ENCODE data around the gene IFNG-AS1. TPM values are rescaled to one million over a fixed set of nuclear protein-coding genes. Genes with fewer than 3 reads are reported as not detected.

The IFNG-AS1 gene
- total RNA-seq, 1 experiment from 2014 or later: not detected

DNA sequence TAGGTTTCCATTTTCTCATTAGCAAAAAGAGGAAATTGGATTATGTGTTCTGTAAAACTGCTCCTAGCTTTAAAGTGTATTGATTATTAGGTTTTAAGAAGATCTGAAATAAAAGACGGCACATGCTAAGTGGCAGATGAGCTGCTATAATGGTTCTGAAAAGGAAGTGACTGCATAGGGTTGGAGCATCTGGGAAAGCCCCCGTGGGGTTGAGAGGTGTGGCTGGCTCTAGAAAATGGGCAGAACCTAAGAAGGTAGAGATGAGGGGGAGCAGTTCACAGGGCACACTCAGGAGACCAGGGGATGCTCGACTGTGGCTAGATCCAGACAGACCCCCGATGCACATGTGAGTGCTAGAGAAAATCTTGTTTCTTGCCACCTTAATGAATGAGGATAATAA lies 1.9 kb downstream of the IFNG-AS1 start:
- no peaks in the 10 kb centered on the region for H3K9me3 ChIP-seq (ENCODE audit: control insufficient read depth in 1 of 2, insufficient read depth in 1 of 2, low read depth in 1 of 2, low read length in 2 of 2)
- no peaks in the 10 kb centered on the region for H3K79me2 ChIP-seq (ENCODE audit: insufficient read depth, low read length)
- no peak overlapping the region for H2AFZ ChIP-seq (ENCODE audit: low read depth, low read length, poor library complexity, severe bottlenecking)
- intact Hi-C loops (cut with micrococcal nuclease): no loop called here
- ChIA-PET RAD21 (ENCODE audit: low non-redundant PET in 1 of 2, low total read pairs in 2 of 2, uncharacterized antibody in 2 of 2, unreplicated experiment in 2 of 2) (no interaction called here), CTCF (no interaction called here), POLR2A (no interaction called here)
- no peak overlapping the region for H3K4me2 ChIP-seq (ENCODE audit: low read length)
- H4K20me1 ChIP-seq (ENCODE audit: insufficient read depth): no peaks in the 10 kb centered on the region
- H3K4me1 ChIP-seq (ENCODE audit: control insufficient read depth in 1 of 2, insufficient read depth in 2 of 2, low read length in 2 of 2): no peaks in the 10 kb centered on the region
- no peak overlapping the region for H3K27ac ChIP-seq (ENCODE audit: low read depth, low read length)
- no peaks in the 10 kb centered on the region for H3K27me3 ChIP-seq (ENCODE audit: insufficient read depth, low read length)
- no peak for ATAC-seq
- H3K9me2 ChIP-seq (ENCODE audit: insufficient read depth): no peaks in the 10 kb centered on the region
- no peaks in the 10 kb centered on the region for H3K36me3 ChIP-seq (ENCODE audit: control insufficient read depth in 1 of 2, insufficient read depth in 2 of 2, low read length in 2 of 2)
- TF ChIP-seq POLR2A (IDR thresholded peaks at IDR 0.05; ENCODE audit: borderline replicate concordance, extremely low read depth, insufficient read depth, insufficient read length): no peak
- no peak for TF ChIP-seq ELF1 (IDR thresholded peaks at IDR 0.05; ENCODE audit: borderline replicate concordance, low read depth)
- TF ChIP-seq ZFX (IDR thresholded peaks at IDR 0.05): no peak
- no peak for TF ChIP-seq RAD21 (IDR thresholded peaks at IDR 0.05; ENCODE audit: low read depth)
- TF ChIP-seq POLR2AphosphoS5 (IDR thresholded peaks at IDR 0.05; ENCODE audit: low read depth, low read length): no peak
- TF ChIP-seq SIN3A (IDR thresholded peaks at IDR 0.05; ENCODE audit: low read depth): no peak
- no peak for TF ChIP-seq EGR1 (IDR thresholded peaks at IDR 0.05; ENCODE audit: low read depth)
- no peak for TF ChIP-seq SP1 (IDR thresholded peaks at IDR 0.05; ENCODE audit: low read depth)
- no peak for TF ChIP-seq ZNF274 (IDR thresholded peaks at IDR 0.05; ENCODE audit: low read depth, low read length)
- TF ChIP-seq TCF7L2 (IDR thresholded peaks at IDR 0.05; ENCODE audit: borderline replicate concordance, extremely low read depth, insufficient read depth, insufficient read length): no peak
- TF ChIP-seq FOSL1 (IDR thresholded peaks at IDR 0.05; ENCODE audit: low read depth): no peak
- TF ChIP-seq MAX (IDR thresholded peaks at IDR 0.05): no peak
- TF ChIP-seq, protein P1, sequence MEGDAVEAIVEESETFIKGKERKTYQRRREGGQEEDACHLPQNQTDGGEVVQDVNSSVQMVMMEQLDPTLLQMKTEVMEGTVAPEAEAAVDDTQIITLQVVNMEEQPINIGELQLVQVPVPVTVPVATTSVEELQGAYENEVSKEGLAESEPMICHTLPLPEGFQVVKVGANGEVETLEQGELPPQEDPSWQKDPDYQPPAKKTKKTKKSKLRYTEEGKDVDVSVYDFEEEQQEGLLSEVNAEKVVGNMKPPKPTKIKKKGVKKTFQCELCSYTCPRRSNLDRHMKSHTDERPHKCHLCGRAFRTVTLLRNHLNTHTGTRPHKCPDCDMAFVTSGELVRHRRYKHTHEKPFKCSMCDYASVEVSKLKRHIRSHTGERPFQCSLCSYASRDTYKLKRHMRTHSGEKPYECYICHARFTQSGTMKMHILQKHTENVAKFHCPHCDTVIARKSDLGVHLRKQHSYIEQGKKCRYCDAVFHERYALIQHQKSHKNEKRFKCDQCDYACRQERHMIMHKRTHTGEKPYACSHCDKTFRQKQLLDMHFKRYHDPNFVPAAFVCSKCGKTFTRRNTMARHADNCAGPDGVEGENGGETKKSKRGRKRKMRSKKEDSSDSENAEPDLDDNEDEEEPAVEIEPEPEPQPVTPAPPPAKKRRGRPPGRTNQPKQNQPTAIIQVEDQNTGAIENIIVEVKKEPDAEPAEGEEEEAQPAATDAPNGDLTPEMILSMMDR (IDR thresholded peaks at IDR 0.05 in 2 of 3, conservative IDR thresholded peaks at IDR 0.05 in 1 of 3; ENCODE audit: borderline replicate concordance in 1 of 3, insufficient read depth in 1 of 3, low read depth in 2 of 3, low read length in 2 of 3): no peak
- TF ChIP-seq JUND (IDR thresholded peaks at IDR 0.05): no peak
- no peak for DNase-seq (ENCODE audit: low read depth, low spot score)
- no peak overlapping the region for H3K9ac ChIP-seq (ENCODE audit: low read length)
- H3K4me3 ChIP-seq (replicated peaks in 1 of 2; ENCODE audit: low read depth in 1 of 2, low read length in 2 of 2): no peak overlapping the region
- no TSS peak for BruUV-seq (replicated peaks)
